PC-3 (cell line): Measurements from ENCODE around the gene TMEM59L. TPM values are rescaled to one million over a fixed set of nuclear protein-coding genes. Genes with fewer than 3 reads are reported as not detected.
A peak's percentile ranks its signal among the peaks of the same experiment; 100 is the strongest.

Experiments used
- ATAC-seq: fragments of 200-7000 bp; cut with Tn5 transposase; 2 replicates; pipeline ENCODE4 v1.9.1; 2020; ENCODE audit warnings: mild to moderate bottlenecking, moderate library complexity
- BruUV-seq: library from RNA; stranded (reverse); fragments of 400-500 nt; replicated peaks from 2 replicates; lab custom pipeline; 2021; lab: Mats Ljungman, UMichigan
- CTCF ChIA-PET: fragments of 300-600 bp; sonication (Branson Sonifier 250); formaldehyde crosslinking; loops from one replicate; lab custom pipeline; 2022; ENCODE audit warnings: antibody characterized with exemption; lab: Charles Lee
- POLR2A ChIA-PET: fragments of 300-600 bp; sonication (Branson Sonifier 250); formaldehyde crosslinking; loops from one replicate; lab custom pipeline; 2022; ENCODE audit warnings: antibody characterized with exemption; ENCODE audit not compliant: unreplicated experiment; lab: Charles Lee
- DNase-seq: peaks from one replicate; pipeline ENCODE4 v3.0.0-alpha.2; 2015
- H2AFZ ChIP-seq: fragments of 300-600 bp; sonication (generic); 2 replicates; pipeline ENCODE4 v1.6.0; 2016; ENCODE audit warnings: antibody characterized with exemption, low read length
- H3F3A ChIP-seq: fragments of 300-600 bp; sonication (generic); one replicate; pipeline ENCODE4 v1.6.0; 2017; ENCODE audit warnings: antibody characterized with exemption, low read length, control low read depth, mild to moderate bottlenecking; ENCODE audit not compliant: unreplicated experiment
- H3K27ac ChIP-seq: fragments of 300-600 bp; sonication (generic); 2 replicates; pipeline ENCODE4 v1.5.1; 2016; ENCODE audit warnings: mild to moderate bottlenecking, low read length
- H3K27me3 ChIP-seq: fragments of 300-600 bp; sonication (generic); 2 replicates; pipeline ENCODE4 v1.6.1; 2016; ENCODE audit warnings: low read length, mixed read lengths
- H3K36me3 ChIP-seq: fragments of 300-600 bp; sonication (generic); 2 replicates; pipeline ENCODE4 v1.6.1; 2016; ENCODE audit warnings: low read depth, mixed run types, low read length, mixed read lengths
- H3K4me1 ChIP-seq: fragments of 300-600 bp; sonication (generic); 2 replicates; pipeline ENCODE4 v1.5.1; 2016; ENCODE audit warnings: low read length; ENCODE audit not compliant: insufficient read depth
- H3K4me2 ChIP-seq: fragments of 300-600 bp; sonication (generic); 2 replicates; pipeline ENCODE4 v1.6.0; 2016; ENCODE audit warnings: low read length
- H3K4me3 ChIP-seq: fragments of 300-600 bp; sonication (generic); 2 replicates; pipeline ENCODE4 v1.5.1; 2016; ENCODE audit warnings: mild to moderate bottlenecking, low read length, mixed read lengths
- H3K79me2 ChIP-seq: fragments of 300-600 bp; sonication (generic); 2 replicates; pipeline ENCODE4 v1.6.1; 2017; ENCODE audit warnings: low read length, mixed read lengths
- H3K9ac ChIP-seq: fragments of 300-600 bp; sonication (generic); 2 replicates; pipeline ENCODE4 v1.6.0; 2016; ENCODE audit warnings: mild to moderate bottlenecking, low read length
- H3K9me2 ChIP-seq: fragments of 300-600 bp; sonication (generic); replicated peaks from 2 replicates; pipeline ENCODE4 v1.6.1; 2016; ENCODE audit warnings: mixed run types, low read length, mixed read lengths
- H3K9me3 ChIP-seq: fragments of 300-600 bp; sonication (generic); 2 replicates; pipeline ENCODE4 v1.6.1; 2016; ENCODE audit warnings: low read length, mixed read lengths
- H4K20me1 ChIP-seq: fragments of 300-600 bp; sonication (generic); 2 replicates; pipeline ENCODE4 v1.6.1; 2016; ENCODE audit warnings: low read length, mixed read lengths
- CTCF ChIP-seq: fragments of 300-600 bp; sonication (generic); conservative IDR thresholded peaks from 2 replicates; pipeline ENCODE4 v1.5.1; 2017; ENCODE audit warnings: antibody characterized with exemption, low read depth, mild to moderate bottlenecking, low read length
- EZH2 ChIP-seq: fragments of 300-600 bp; sonication (generic); IDR thresholded peaks from one replicate; pipeline ENCODE4 v1.6.1; 2017; ENCODE audit warnings: antibody characterized with exemption, mild to moderate bottlenecking, low read length; ENCODE audit not compliant: unreplicated experiment
- EZH2phosphoT487 ChIP-seq: fragments of 300-600 bp; sonication (generic); IDR thresholded peaks from 2 replicates; pipeline ENCODE4 v1.6.1; 2018; ENCODE audit warnings: mild to moderate bottlenecking, antibody characterized with exemption, low read length, borderline replicate concordance
- intact Hi-C: fragments of 100-400 bp; cut with micrococcal nuclease; formaldehyde crosslinking; loops from 2 replicates; pipeline ENCODE4 v1.9.0; 2023
- total RNA-seq: library from RNA; depleted of rRNA; stranded (reverse); fragments of >200 nt; gene quantifications from 2 replicates; pipeline ENCODE4 v1.2.3, GENCODE V29; 2014

The TMEM59L gene
- total RNA-seq, 1 experiment from 2014 or later, result 0.44 TPM

- Histone ChIP-seq H3K4me2 (no peak overlapping the region), H3K36me3 (no peaks in the 10 kb centered on the region), H3K9me3 (no peaks in the 10 kb centered on the region), H4K20me1 (peaks cover 6% of the 10 kb centered on the region; the same call in 1 of the 2 replicates), H3K4me1 (no peaks in the 10 kb centered on the region), H3K4me3 (no peak overlapping the region), H3K9me2 (no peaks in the 10 kb centered on the region), H3F3A (no peaks in the 10 kb centered on the region), H3K27ac (no peak overlapping the region), H3K27me3 (no peaks in the 10 kb centered on the region), H2AFZ (no peak overlapping the region), H3K79me2 (peaks cover 43% of the 10 kb centered on the region), H3K9ac (no peak overlapping the region)
- no peak for ATAC-seq
- no peak for TF ChIP-seq EZH2
- TF ChIP-seq CTCF, result 0 out of 2 replicates have a peak, but pooled peaks have one; percentile 12
- TF ChIP-seq EZH2phosphoT487, result no peak
- no TSS peak for BruUV-seq
- DNase-seq, result no peak
- intact Hi-C loops, result no loop called here
- ChIA-PET CTCF (interaction anchor here (0.6 kb wide), 1 partner anchor 530 kb away, joined by 3 read pairs; no protein-coding TSS in a partner anchor), POLR2A (no interaction called here)
These were observed 31.7 kb downstream of the TMEM59L start for GRCh38 chr19:18644196-18645034.

- H3K9me2 ChIP-seq, result no peaks in the 10 kb centered on the region
- no peak overlapping the region for H3K9ac ChIP-seq
- H3K79me2 ChIP-seq, result peaks cover 36% of the 10 kb centered on the region
- H3K27me3 ChIP-seq, result no peaks in the 10 kb centered on the region
- H3K27ac ChIP-seq, result no peak overlapping the region
- no peaks in the 10 kb centered on the region for H3K9me3 ChIP-seq
- H3K4me1 ChIP-seq, result no peaks in the 10 kb centered on the region
- H3K36me3 ChIP-seq, result no peaks in the 10 kb centered on the region
- no TSS peak for BruUV-seq
- DNase-seq, result no peak
- no peak for ATAC-seq
- H3K4me3 ChIP-seq, result no peak overlapping the region
- TF ChIP-seq CTCF (no peak), EZH2phosphoT487 (no peak), EZH2 (no peak)
- H3K4me2 ChIP-seq, result no peak overlapping the region
- no peak overlapping the region for H2AFZ ChIP-seq
- intact Hi-C loops, result no loop called here
- H4K20me1 ChIP-seq, result peaks cover 6% of the 10 kb centered on the region; the same call in 1 of the 2 replicates
- CTCF ChIA-PET, result interaction anchor here (0.6 kb wide), 1 partner anchor 529 kb away, joined by 3 read pairs; no protein-coding TSS in a partner anchor
- POLR2A ChIA-PET, result no interaction called here
- H3F3A ChIP-seq, result no peaks in the 10 kb centered on the region
These were observed 32.4 kb downstream of the TMEM59L start for GRCh38 chr19:18645035-18645511.
